ENCODE measurements around the gene ADCY10. TPM values are rescaled to one million over a fixed set of nuclear protein-coding genes. Genes with fewer than 3 reads are reported as not detected.

ADCY10 gene
- total and polyA plus RNA-seq, 9 of the 15 experiments (the other 6 are each of a cell fraction or from before 2014, with no cell fraction given), result 0.08 to 0.86 (median 0.22) TPM

GRCh38 chr1:167926486-167926997, 12.6 kb upstream of the ADCY10 start (continued):
- TF ChIP-seq, protein P1, sequence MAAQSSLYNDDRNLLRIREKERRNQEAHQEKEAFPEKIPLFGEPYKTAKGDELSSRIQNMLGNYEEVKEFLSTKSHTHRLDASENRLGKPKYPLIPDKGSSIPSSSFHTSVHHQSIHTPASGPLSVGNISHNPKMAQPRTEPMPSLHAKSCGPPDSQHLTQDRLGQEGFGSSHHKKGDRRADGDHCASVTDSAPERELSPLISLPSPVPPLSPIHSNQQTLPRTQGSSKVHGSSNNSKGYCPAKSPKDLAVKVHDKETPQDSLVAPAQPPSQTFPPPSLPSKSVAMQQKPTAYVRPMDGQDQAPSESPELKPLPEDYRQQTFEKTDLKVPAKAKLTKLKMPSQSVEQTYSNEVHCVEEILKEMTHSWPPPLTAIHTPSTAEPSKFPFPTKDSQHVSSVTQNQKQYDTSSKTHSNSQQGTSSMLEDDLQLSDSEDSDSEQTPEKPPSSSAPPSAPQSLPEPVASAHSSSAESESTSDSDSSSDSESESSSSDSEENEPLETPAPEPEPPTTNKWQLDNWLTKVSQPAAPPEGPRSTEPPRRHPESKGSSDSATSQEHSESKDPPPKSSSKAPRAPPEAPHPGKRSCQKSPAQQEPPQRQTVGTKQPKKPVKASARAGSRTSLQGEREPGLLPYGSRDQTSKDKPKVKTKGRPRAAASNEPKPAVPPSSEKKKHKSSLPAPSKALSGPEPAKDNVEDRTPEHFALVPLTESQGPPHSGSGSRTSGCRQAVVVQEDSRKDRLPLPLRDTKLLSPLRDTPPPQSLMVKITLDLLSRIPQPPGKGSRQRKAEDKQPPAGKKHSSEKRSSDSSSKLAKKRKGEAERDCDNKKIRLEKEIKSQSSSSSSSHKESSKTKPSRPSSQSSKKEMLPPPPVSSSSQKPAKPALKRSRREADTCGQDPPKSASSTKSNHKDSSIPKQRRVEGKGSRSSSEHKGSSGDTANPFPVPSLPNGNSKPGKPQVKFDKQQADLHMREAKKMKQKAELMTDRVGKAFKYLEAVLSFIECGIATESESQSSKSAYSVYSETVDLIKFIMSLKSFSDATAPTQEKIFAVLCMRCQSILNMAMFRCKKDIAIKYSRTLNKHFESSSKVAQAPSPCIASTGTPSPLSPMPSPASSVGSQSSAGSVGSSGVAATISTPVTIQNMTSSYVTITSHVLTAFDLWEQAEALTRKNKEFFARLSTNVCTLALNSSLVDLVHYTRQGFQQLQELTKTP (IDR thresholded peaks at IDR 0.05; ENCODE audit: low read depth in 1 of 2, partially characterized antibody in 2 of 2), result no peak
- TF ChIP-seq CHAMP1 (IDR thresholded peaks at IDR 0.05), result peak; percentile 33; the same call in 1 of the 2 replicates
- TF ChIP-seq, protein P2, sequence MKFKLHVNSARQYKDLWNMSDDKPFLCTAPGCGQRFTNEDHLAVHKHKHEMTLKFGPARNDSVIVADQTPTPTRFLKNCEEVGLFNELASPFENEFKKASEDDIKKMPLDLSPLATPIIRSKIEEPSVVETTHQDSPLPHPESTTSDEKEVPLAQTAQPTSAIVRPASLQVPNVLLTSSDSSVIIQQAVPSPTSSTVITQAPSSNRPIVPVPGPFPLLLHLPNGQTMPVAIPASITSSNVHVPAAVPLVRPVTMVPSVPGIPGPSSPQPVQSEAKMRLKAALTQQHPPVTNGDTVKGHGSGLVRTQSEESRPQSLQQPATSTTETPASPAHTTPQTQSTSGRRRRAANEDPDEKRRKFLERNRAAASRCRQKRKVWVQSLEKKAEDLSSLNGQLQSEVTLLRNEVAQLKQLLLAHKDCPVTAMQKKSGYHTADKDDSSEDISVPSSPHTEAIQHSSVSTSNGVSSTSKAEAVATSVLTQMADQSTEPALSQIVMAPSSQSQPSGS (CRISPR knock-in tag; IDR thresholded peaks at IDR 0.05), result no peak
- TF ChIP-seq KAT2B (IDR thresholded peaks at IDR 0.05; ENCODE audit: low read depth, low read length), result no peak
- no peak; the same call in 1 of the 2 replicates for TF ChIP-seq JUND (IDR thresholded peaks at IDR 0.05; ENCODE audit: borderline replicate concordance, low read depth, low read length)
- peak; percentile 44; the same call in 1 of the 3 replicates for TF ChIP-seq JUND (tag; IDR thresholded peaks at IDR 0.05; ENCODE audit: borderline replicate concordance, low read depth, low read length)
- TF ChIP-seq SMC3 (conservative IDR thresholded peaks at IDR 0.05; ENCODE audit: insufficient read depth, low read depth, low read length), result peak; percentile 20; the same call in 1 of the 2 replicates
- TF ChIP-seq CTBP1 (IDR thresholded peaks at IDR 0.05; ENCODE audit: borderline replicate concordance), result peak; percentile 90
- peak; percentile 47; the same call in 1 of the 2 replicates for TF ChIP-seq DMBX1 (CRISPR knock-in tag; IDR thresholded peaks at IDR 0.05; ENCODE audit: borderline replicate concordance)
- TF ChIP-seq NR0B1 (IDR thresholded peaks at IDR 0.05; ENCODE audit: partially characterized antibody), result no peak
- peak; percentile 94 for TF ChIP-seq ZNF316 (IDR thresholded peaks at IDR 0.05)
- peak; percentile 74 for TF ChIP-seq MAFG (tag; conservative IDR thresholded peaks at IDR 0.05)
- TF ChIP-seq SOX6 (IDR thresholded peaks at IDR 0.05), result peak; percentile 55
- 0 out of 2 replicates have a peak, but pooled peaks have one; percentile 35 for TF ChIP-seq LCOR (CRISPR knock-in tag; IDR thresholded peaks at IDR 0.05)
- TF ChIP-seq TOE1 (IDR thresholded peaks at IDR 0.05; ENCODE audit: borderline replicate concordance), result peak; percentile 22; the same call in 1 of the 2 replicates
- TF ChIP-seq TOE1 (CRISPR knock-in tag; IDR thresholded peaks at IDR 0.05; ENCODE audit: borderline replicate concordance, low read depth), result no peak
- TF ChIP-seq ZNF57 (CRISPR knock-in tag; IDR thresholded peaks at IDR 0.05), result no peak
- peak in 1 of 2 experiments; percentile 85; a peak in 2 of 4 replicates for TF ChIP-seq FOXA3 (CRISPR knock-in tag; conservative IDR thresholded peaks at IDR 0.05 in 1 of 2, IDR thresholded peaks at IDR 0.05 in 1 of 2)
- TF ChIP-seq TEAD1 (CRISPR knock-in tag; IDR thresholded peaks at IDR 0.05), result peak in 1 of 2 experiments; percentile 51; a peak in 1 of 4 replicates
